GM23338 (cell line): ENCODE results near the gene FAP.

Experiments
- CTCF ChIP-seq, 2 experiments: fragments of 200-600 bp in 1 of 2; sonication (generic) in 1 of 2; conservative IDR thresholded peaks; 2 replicates each; pipeline versions ENCODE4 v1.5.1 to v1.6.1; 2016 to 2017; ENCODE audit warnings: antibody characterized with exemption in 2 of 2, low read depth in 2 of 2, mild to moderate bottlenecking in 2 of 2, moderate library complexity in 1 of 2
- EZH2 ChIP-seq: fragments of 200-600 bp; sonication (generic); IDR thresholded peaks from one replicate; pipeline ENCODE4 v1.8.0; 2017; ENCODE audit warnings: antibody characterized with exemption, mild to moderate bottlenecking, low read depth; ENCODE audit not compliant: unreplicated experiment
- EZH2phosphoT487 ChIP-seq: fragments of 200-600 bp; sonication (generic); IDR thresholded peaks from one replicate; pipeline ENCODE4 v1.8.1; 2018; ENCODE audit warnings: antibody characterized with exemption; ENCODE audit not compliant: unreplicated experiment

DNA sequence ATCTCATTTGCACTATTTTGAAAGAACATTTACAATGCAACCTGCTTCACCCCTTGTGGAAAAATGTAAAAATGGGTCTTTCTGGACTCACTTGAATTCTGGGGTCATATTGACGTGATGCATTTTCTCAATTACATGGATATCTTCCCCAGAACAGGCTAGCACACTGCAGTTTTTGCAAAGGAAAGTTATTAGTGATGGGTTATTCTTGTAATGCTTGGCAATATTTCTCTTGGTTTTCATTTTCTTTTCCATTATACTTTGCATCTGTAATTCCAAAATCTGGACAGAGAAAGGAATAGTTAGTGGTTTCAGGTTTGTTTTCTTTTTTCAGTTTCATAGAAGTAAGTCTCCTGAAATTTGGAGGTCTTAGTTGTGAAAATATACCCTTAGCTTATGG is 24.8 kb upstream of the FAP start:
- TF ChIP-seq CTCF (conservative IDR thresholded peaks at IDR 0.05; ENCODE audit: low read depth in 2 of 2) (no peak), EZH2 (no peak), EZH2phosphoT487 (no peak)
